NT2/D1 (cell line): Measurements from ENCODE around the gene CDC23.

Experiments
- DNase-seq: peaks from one replicate; pipeline ENCODE4 v3.0.0-alpha.2; 2011; ENCODE audit warnings: low read depth, low spot score
- H3K27me3 ChIP-seq: 2 replicates; pipeline ENCODE4 v1.6.0; 2011; ENCODE audit warnings: mild to moderate bottlenecking; ENCODE audit not compliant: insufficient read length, insufficient read depth
- H3K36me3 ChIP-seq: 2 replicates; pipeline ENCODE4 v1.6.1; 2011; ENCODE audit warnings: mild to moderate bottlenecking, low read length, mixed read lengths; ENCODE audit not compliant: insufficient read depth, insufficient read length
- H3K4me1 ChIP-seq: 2 replicates; pipeline ENCODE4 v1.5.1; 2011; ENCODE audit not compliant: insufficient read depth, insufficient read length
- H3K4me3 ChIP-seq: 2 replicates; pipeline ENCODE4 v1.5.1; 2011; ENCODE audit warnings: low read depth; ENCODE audit not compliant: insufficient read length
- H3K9ac ChIP-seq: 2 replicates; pipeline ENCODE4 v1.6.0; 2011; ENCODE audit warnings: low read depth; ENCODE audit not compliant: insufficient read length
- H3K9me3 ChIP-seq: 2 replicates; pipeline ENCODE4 v1.5.1; 2011; ENCODE audit warnings: mild to moderate bottlenecking, low read length; ENCODE audit not compliant: insufficient read depth
- SUZ12 ChIP-seq: IDR thresholded peaks from 2 replicates; pipeline ENCODE4 v1.6.1; 2011; ENCODE audit not compliant: insufficient read length, insufficient read depth; ENCODE audit errors: extremely low read depth
- YY1 ChIP-seq: IDR thresholded peaks from 2 replicates; pipeline ENCODE4 v1.6.1; 2011; ENCODE audit not compliant: insufficient read length, insufficient read depth
- ZNF274 ChIP-seq: IDR thresholded peaks from 2 replicates; pipeline ENCODE4 v1.6.1; 2011; ENCODE audit warnings: mild to moderate bottlenecking, low read depth, low read length

CDC23 gene

DNA sequence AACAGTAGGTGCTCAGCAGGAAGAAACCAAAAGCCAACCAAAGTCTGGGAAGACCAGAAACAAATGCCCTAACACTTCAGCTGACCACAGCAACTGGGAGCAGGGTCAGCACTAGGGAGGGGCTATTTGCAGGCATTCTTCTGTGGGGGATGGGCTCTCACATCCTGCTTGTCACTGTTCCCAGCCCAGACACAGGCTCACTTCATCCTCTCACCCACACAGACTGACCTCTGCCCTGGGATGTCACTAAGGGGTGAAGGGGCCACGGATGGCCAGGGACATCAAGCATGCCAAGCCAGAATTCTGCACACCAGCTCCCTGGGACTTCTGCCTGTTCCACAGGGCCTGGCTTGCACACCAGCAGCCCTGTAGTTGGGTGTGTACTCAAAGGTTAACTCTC lies 32.6 kb upstream of the CDC23 start:
- no peak overlapping the region for H3K4me3 ChIP-seq
- H3K9me3 ChIP-seq: no peaks in the 10 kb centered on the region
- TF ChIP-seq SUZ12 (no peak), ZNF274 (no peak), YY1 (no peak)
- no peaks in the 10 kb centered on the region for H3K36me3 ChIP-seq
- H3K4me1 ChIP-seq: peaks cover 11% of the 10 kb centered on the region
- H3K9ac ChIP-seq: peak overlapping the region; percentile 59
- no peak for DNase-seq
- H3K27me3 ChIP-seq: peaks cover 20% of the 10 kb centered on the region

DNA sequence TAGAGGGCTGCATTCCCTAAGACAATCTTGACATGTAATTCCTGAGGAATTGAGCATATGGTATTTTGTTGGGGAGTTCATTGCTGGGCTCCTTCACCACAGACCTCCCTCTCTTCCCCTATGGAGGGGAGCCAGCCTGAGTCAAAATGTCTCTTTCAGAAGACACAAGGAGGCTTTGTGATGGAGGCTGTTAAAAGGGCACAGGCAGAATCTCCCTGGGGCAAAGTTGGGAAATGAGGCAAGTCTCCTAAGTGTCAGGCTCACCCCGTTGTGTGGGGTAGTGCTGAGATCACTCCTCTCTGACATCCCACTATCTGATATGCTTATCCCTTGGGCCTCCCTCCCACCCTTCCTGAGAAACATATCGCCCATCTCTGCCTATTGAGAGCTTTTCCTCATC lies 30.7 kb upstream of the CDC23 start:
- peaks cover 11% of the 10 kb centered on the region for H3K4me1 ChIP-seq

DNA sequence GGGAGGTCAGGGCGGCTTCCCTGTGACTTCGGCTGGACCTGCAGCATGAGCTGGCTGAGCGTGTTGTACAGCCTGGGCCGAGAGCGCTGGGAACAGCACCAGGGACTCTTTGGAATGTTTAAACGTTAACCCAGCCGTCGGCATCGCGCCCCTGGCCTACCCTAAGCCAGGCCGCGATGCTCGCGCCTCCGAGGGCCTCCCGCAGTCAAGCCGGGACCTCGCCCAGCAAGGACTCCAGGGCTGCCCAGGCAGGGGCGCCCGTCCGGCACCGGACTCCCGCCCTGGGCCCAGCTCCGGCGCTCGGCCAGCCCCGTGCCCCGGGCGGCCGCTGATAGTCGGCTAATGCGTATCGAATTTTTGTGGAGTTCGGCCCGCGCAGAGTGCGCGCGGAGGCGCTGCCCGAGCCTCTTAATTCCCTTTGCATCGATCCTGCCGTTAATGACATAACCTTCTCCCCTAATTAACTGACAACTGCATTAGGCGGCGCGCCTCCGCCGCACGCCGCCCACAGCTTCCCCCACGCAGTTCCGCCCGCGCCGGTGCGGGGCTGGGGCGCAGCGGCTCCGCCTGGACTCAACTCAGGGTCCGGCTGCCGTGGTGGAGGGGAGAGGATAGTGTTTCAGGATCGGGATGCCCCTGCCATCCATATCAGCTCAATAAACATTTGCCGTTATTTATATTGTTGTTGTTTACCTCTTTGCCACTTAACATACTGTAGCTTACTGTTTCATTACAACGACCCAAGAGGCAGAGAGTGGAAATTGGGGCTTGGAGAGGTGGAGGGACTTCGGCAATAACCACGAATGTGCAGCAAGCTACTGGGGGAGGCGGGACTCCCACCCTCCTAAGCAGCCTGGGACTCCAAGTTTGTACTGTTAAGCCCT lies 28.8 kb upstream of the CDC23 start:
- Histone ChIP-seq H3K4me1 (peaks cover 11% of the 10 kb centered on the region), H3K9ac (peak overlapping the region; percentile 74), H3K27me3 (peaks cover 37% of the 10 kb centered on the region), H3K4me3 (peak overlapping the region; percentile 36), H3K9me3 (no peaks in the 10 kb centered on the region), H3K36me3 (no peaks in the 10 kb centered on the region)
- DNase-seq: no peak
- TF ChIP-seq ZNF274 (no peak), SUZ12 (no peak), YY1 (no peak)

More for the DNA sequence above, 30.7 kb upstream of the CDC23 start:
- no peak for TF ChIP-seq YY1
- TF ChIP-seq ZNF274: no peak
- TF ChIP-seq SUZ12: no peak
- Histone ChIP-seq H3K36me3 (no peaks in the 10 kb centered on the region), H3K9me3 (no peaks in the 10 kb centered on the region), H3K4me3 (no peak overlapping the region), H3K27me3 (peaks cover 37% of the 10 kb centered on the region), H3K9ac (no peak overlapping the region)
- no peak for DNase-seq

DNA sequence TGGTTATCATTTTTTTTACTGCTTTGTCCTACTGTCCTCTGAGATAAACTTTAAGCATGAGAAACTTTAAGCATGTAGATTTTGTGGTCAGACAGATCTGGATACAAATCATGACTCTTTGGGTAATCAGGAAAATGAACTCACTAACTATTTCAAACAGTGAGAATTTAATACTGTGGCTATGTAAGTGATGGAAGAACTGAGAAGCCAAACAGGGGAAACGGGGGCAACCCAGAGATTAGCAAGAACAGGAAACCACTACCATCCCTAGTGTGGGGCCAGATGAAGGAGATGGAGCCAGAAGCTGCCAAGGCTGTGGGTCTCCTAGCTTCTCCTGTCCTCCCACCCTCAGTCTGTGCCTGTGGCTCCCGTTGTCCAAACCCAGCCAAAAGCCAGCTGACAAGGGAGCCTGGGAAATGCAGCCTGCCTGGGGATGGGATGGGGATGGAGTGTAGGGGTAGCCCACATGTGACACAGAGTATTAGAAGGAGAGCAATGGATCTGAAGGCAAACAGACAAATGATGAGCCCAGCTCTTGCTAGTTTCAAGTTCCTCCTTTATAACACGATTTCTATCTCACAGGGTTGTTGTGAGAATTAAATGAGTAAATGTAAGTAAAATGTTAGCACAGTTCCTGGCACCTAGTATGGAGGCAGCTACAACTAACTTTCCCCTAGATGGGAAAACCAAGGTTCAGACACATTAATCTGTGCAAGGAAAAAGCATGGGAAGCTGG lies 27.7 kb upstream of the CDC23 start:
- peaks cover 11% of the 10 kb centered on the region for H3K4me1 ChIP-seq
- H3K9ac ChIP-seq: no peak overlapping the region
- H3K36me3 ChIP-seq: no peaks in the 10 kb centered on the region
- H3K27me3 ChIP-seq: peaks cover 37% of the 10 kb centered on the region
- no peak for DNase-seq
- H3K9me3 ChIP-seq: no peaks in the 10 kb centered on the region
- no peak for TF ChIP-seq SUZ12
- TF ChIP-seq ZNF274: no peak
- no peak for TF ChIP-seq YY1
- no peak overlapping the region for H3K4me3 ChIP-seq

DNA sequence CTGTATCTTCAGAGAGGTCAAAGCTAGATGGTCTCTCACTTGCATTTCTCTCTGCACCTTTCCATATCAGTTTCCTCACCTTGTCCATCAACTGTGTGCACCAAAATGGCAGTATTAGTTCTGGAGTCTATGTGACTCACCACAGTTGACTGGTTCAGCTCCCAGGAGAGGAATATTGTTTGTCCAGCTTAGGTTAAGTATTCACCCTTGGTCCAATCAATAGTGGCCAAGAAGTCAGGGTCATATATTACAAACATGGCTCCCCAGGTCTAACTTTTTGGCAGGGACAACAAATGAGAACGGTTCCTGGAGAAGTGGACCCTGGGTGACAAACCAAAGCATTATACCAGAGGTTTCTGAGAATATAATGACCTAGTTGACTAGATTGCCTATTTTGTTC lies 24.9 kb upstream of the CDC23 start:
- Histone ChIP-seq H3K9me3 (no peaks in the 10 kb centered on the region), H3K27me3 (peaks cover 37% of the 10 kb centered on the region), H3K4me3 (no peak overlapping the region), H3K4me1 (peaks cover 3% of the 10 kb centered on the region), H3K9ac (no peak overlapping the region), H3K36me3 (no peaks in the 10 kb centered on the region)
- no peak for DNase-seq
- TF ChIP-seq YY1: no peak
- TF ChIP-seq ZNF274: no peak
- TF ChIP-seq SUZ12: no peak

DNA sequence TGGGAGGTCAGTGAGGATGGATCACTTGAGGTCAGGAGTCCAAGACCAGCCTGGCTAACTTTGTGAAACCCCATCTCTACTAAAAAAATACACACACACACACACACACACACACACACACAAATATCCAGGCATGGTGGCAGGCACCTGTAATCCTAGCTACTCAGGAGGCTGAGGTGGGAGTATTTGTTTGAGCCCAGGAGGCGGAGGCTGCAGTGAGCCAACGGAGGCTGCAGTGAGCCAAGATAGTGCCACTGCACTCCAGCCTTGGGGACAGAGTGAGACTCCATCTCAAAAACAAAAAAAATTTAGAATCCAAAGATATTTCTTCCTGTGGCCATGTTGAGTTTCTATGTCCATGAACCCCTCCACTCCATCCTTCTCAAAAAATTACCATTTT lies 21.5 kb upstream of the CDC23 start:
- TF ChIP-seq ZNF274 (no peak), YY1 (no peak), SUZ12 (no peak)
- Histone ChIP-seq H3K9ac (no peak overlapping the region), H3K9me3 (no peaks in the 10 kb centered on the region), H3K4me3 (no peak overlapping the region), H3K4me1 (peaks cover 4% of the 10 kb centered on the region), H3K36me3 (no peaks in the 10 kb centered on the region), H3K27me3 (peaks cover 9% of the 10 kb centered on the region)
- no peak for DNase-seq

DNA sequence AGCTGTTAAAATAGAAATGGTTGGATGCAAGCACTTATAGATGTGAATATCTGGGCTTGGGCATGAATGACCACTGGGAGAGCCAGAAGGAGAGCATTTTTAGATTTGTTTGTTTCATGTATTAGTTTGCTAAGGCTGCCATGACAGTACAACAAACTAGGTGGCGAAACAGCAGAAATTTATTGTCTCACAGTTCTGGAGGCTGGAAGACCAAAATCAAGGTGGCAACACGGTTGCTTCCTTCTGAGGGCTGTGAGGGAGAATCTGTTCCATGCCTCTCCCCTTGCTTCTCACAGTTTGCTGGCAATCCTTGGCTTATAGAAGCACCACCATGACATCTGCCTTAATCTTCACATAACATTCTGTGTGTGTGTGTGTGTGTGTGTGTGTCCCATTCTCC lies 20.2 kb upstream of the CDC23 start:
- Histone ChIP-seq H3K4me3 (no peak overlapping the region), H3K27me3 (no peaks in the 10 kb centered on the region), H3K36me3 (no peaks in the 10 kb centered on the region), H3K9me3 (no peaks in the 10 kb centered on the region), H3K9ac (no peak overlapping the region), H3K4me1 (peaks cover 4% of the 10 kb centered on the region)
- DNase-seq: no peak
- TF ChIP-seq ZNF274 (no peak), YY1 (no peak), SUZ12 (no peak)
